OCI-LY1 (cell line): ENCODE measurements around the gene NEK2.

ENCODE experiments used
- H2AFZ ChIP-seq: fragments of 200-600 bp; sonication (generic), shearing (Covaris generic); 2 replicates; pipeline ENCODE4 v1.6.0; 2014; ENCODE audit warnings: antibody characterized with exemption, mild to moderate bottlenecking, low read length
- H3F3A ChIP-seq: fragments of 200-600 bp; sonication (generic), shearing (Covaris generic); 2 replicates; pipeline ENCODE4 v1.6.0; 2014; ENCODE audit warnings: mild to moderate bottlenecking, antibody characterized with exemption, low read length, moderate library complexity; ENCODE audit not compliant: insufficient read depth
- H3K27ac ChIP-seq: fragments of 200-600 bp; sonication (generic); 2 replicates; pipeline ENCODE4 v1.5.1; 2014; ENCODE audit warnings: low read length, mixed run types, mild to moderate bottlenecking, low read depth; ENCODE audit not compliant: poor library complexity, severe bottlenecking
- H3K27me3 ChIP-seq: fragments of 200-600 bp; sonication (generic); 2 replicates; pipeline ENCODE4 v1.6.0; 2014; ENCODE audit warnings: antibody characterized with exemption, mild to moderate bottlenecking, low read length, moderate library complexity; ENCODE audit not compliant: insufficient read depth
- H3K36me3 ChIP-seq: fragments of 200-600 bp; sonication (generic); 2 replicates; pipeline ENCODE4 v1.6.1; 2014; ENCODE audit warnings: mild to moderate bottlenecking, antibody characterized with exemption, low read length, moderate library complexity, mixed read lengths; ENCODE audit not compliant: insufficient read depth
- H3K4me1 ChIP-seq: fragments of 200-600 bp; sonication (generic); 2 replicates; pipeline ENCODE4 v1.5.1; 2014; ENCODE audit warnings: mild to moderate bottlenecking, low read length, moderate library complexity; ENCODE audit not compliant: insufficient read depth, severe bottlenecking
- H3K4me2 ChIP-seq: fragments of 200-600 bp; sonication (generic), shearing (Covaris generic); 2 replicates; pipeline ENCODE4 v1.6.1; 2014; ENCODE audit warnings: low read length
- H3K4me3 ChIP-seq: fragments of 200-600 bp; sonication (generic); 2 replicates; pipeline ENCODE4 v1.5.1; 2014; ENCODE audit warnings: low read length, low read depth, mild to moderate bottlenecking, mixed read lengths; ENCODE audit not compliant: poor library complexity, severe bottlenecking
- H3K79me2 ChIP-seq: fragments of 200-600 bp; shearing (Covaris generic); 2 replicates; pipeline ENCODE4 v1.6.1; 2016; ENCODE audit warnings: mixed run types, low read length, mixed read lengths; ENCODE audit not compliant: insufficient read depth
- H3K9ac ChIP-seq: fragments of 200-600 bp; sonication (generic), shearing (Covaris generic); 2 replicates; pipeline ENCODE4 v1.6.1; 2014; ENCODE audit warnings: mild to moderate bottlenecking, low read length, mixed read lengths
- H3K9me2 ChIP-seq: fragments of 200-600 bp; sonication (generic), shearing (Covaris generic); 2 replicates; pipeline ENCODE4 v1.6.1; 2014; ENCODE audit warnings: low read depth, mild to moderate bottlenecking, low read length, mixed read lengths
- H3K9me3 ChIP-seq: fragments of 200-600 bp; shearing (Covaris generic); 2 replicates; pipeline ENCODE4 v1.6.1; 2014; ENCODE audit warnings: low read length, mixed read lengths
- H4K20me1 ChIP-seq: fragments of 200-600 bp; sonication (generic), shearing (Covaris generic); 2 replicates; pipeline ENCODE4 v1.6.0; 2016; ENCODE audit warnings: mild to moderate bottlenecking, low read length; ENCODE audit not compliant: insufficient read depth
- CTCF ChIP-seq: fragments of 200-600 bp; sonication (generic), shearing (Covaris generic); IDR thresholded peaks from 2 replicates; pipeline ENCODE4 v1.5.1; 2017; ENCODE audit warnings: mild to moderate bottlenecking, antibody characterized with exemption, low read length, moderate library complexity, mixed read lengths
- EZH2 ChIP-seq: fragments of 200-600 bp; sonication (generic), shearing (Covaris generic); IDR thresholded peaks from 2 replicates; pipeline ENCODE4 v1.8.0; 2017; ENCODE audit warnings: borderline replicate concordance, mixed run types, mild to moderate bottlenecking, antibody characterized with exemption, low read length, moderate library complexity, mixed read lengths

Gene NEK2

GRCh38 chr1:211680752-211681327, 5.4 kb upstream of the NEK2 start:
- peak overlapping the region; percentile 39 for H3K27ac ChIP-seq
- H3K9me3 ChIP-seq: no peaks in the 10 kb centered on the region
- H3K9ac ChIP-seq: no peak overlapping the region
- H3K36me3 ChIP-seq: no peaks in the 10 kb centered on the region
- no peak overlapping the region for H3K4me3 ChIP-seq
- H2AFZ ChIP-seq: peak overlapping the region; percentile 42; the same call in 1 of the 2 replicates
- no peaks in the 10 kb centered on the region for H4K20me1 ChIP-seq
- no peaks in the 10 kb centered on the region for H3K79me2 ChIP-seq
- peaks cover 7% of the 10 kb centered on the region; the same call in 1 of the 2 replicates for H3F3A ChIP-seq
- TF ChIP-seq CTCF (peak; percentile 72), EZH2 (no peak)
- peak overlapping the region; percentile 20; the same call in 1 of the 2 replicates for H3K4me2 ChIP-seq
- H3K4me1 ChIP-seq: peaks cover 31% of the 10 kb centered on the region
- no peaks in the 10 kb centered on the region for H3K27me3 ChIP-seq
- no peaks in the 10 kb centered on the region for H3K9me2 ChIP-seq

- Histone ChIP-seq H3K9me2 (no peaks in the 10 kb centered on the region), H3K27ac (peak overlapping the region; percentile 65), H2AFZ (no peak overlapping the region), H3K4me3 (no peak overlapping the region), H4K20me1 (no peaks in the 10 kb centered on the region), H3K79me2 (peaks cover 9% of the 10 kb centered on the region), H3K4me2 (no peak overlapping the region), H3K9ac (no peak overlapping the region), H3K4me1 (peaks cover 52% of the 10 kb centered on the region), H3K9me3 (no peaks in the 10 kb centered on the region), H3K36me3 (peaks cover 14% of the 10 kb centered on the region; the same call in 1 of the 2 replicates), H3F3A (peaks cover 7% of the 10 kb centered on the region; the same call in 1 of the 2 replicates), H3K27me3 (no peaks in the 10 kb centered on the region)
- TF ChIP-seq CTCF (no peak), EZH2 (no peak)
Measured at GRCh38 chr1:211677659-211678058, 2.2 kb upstream of the NEK2 start.

GRCh38 chr1:211676761-211677160, 1.3 kb upstream of the NEK2 start:
- H3K27ac ChIP-seq: peak overlapping the region; percentile 65
- H3K4me3 ChIP-seq: no peak overlapping the region
- no peaks in the 10 kb centered on the region for H4K20me1 ChIP-seq
- H3K36me3 ChIP-seq: peaks cover 16% of the 10 kb centered on the region; the same call in 1 of the 2 replicates
- peaks cover 59% of the 10 kb centered on the region for H3K4me1 ChIP-seq
- no peak overlapping the region for H3K4me2 ChIP-seq
- no peak overlapping the region; the same call in 1 of the 2 replicates for H2AFZ ChIP-seq
- H3K27me3 ChIP-seq: no peaks in the 10 kb centered on the region
- no peak for TF ChIP-seq EZH2
- no peak for TF ChIP-seq CTCF
- H3K9ac ChIP-seq: no peak overlapping the region
- no peaks in the 10 kb centered on the region for H3K9me3 ChIP-seq
- peaks cover 7% of the 10 kb centered on the region; the same call in 1 of the 2 replicates for H3F3A ChIP-seq
- H3K9me2 ChIP-seq: no peaks in the 10 kb centered on the region
- peaks cover 9% of the 10 kb centered on the region for H3K79me2 ChIP-seq
